GM23248 (cell line): ENCODE measurements around the gene MPHOSPH8. TPM values are rescaled to one million over a fixed set of nuclear protein-coding genes. Genes with fewer than 3 reads are reported as not detected.

Source experiments
- DNase-seq: peaks from one replicate; pipeline ENCODE4 v3.0.0-alpha.2; 2015
- H2AFZ ChIP-seq: fragments of 200-600 bp; sonication (generic); 2 replicates; pipeline ENCODE4 v1.6.1; 2016; ENCODE audit warnings: antibody characterized with exemption
- H3F3A ChIP-seq: fragments of 200-600 bp; sonication (generic); 2 replicates; pipeline ENCODE4 v1.6.1; 2016; ENCODE audit warnings: mild to moderate bottlenecking, antibody characterized with exemption, mixed run types; ENCODE audit not compliant: insufficient read depth
- H3K27ac ChIP-seq: fragments of 200-600 bp; sonication (generic); 2 replicates; pipeline ENCODE4 v1.5.1; 2016; ENCODE audit warnings: mild to moderate bottlenecking
- H3K27me3 ChIP-seq: fragments of 200-600 bp; sonication (generic); replicated peaks from 2 replicates; pipeline ENCODE4 v1.6.1; 2016; ENCODE audit warnings: mild to moderate bottlenecking; ENCODE audit not compliant: insufficient read depth
- H3K36me3 ChIP-seq: fragments of 200-600 bp; sonication (generic); 2 replicates; pipeline ENCODE4 v1.6.1; 2016; ENCODE audit warnings: low read depth, mild to moderate bottlenecking
- H3K4me1 ChIP-seq: fragments of 200-600 bp; sonication (generic); 2 replicates; pipeline ENCODE4 v1.6.1; 2016; ENCODE audit warnings: mild to moderate bottlenecking; ENCODE audit not compliant: insufficient read depth
- H3K4me2 ChIP-seq: fragments of 200-600 bp; sonication (generic); one replicate; pipeline ENCODE4 v1.6.1; 2016; ENCODE audit warnings: mild to moderate bottlenecking; ENCODE audit not compliant: unreplicated experiment
- H3K4me3 ChIP-seq: fragments of 200-600 bp; sonication (generic); 2 replicates; pipeline ENCODE4 v1.5.1; 2016; ENCODE audit warnings: mild to moderate bottlenecking
- H3K79me2 ChIP-seq: fragments of 200-600 bp; sonication (generic); 2 replicates; pipeline ENCODE4 v1.6.1; 2016; ENCODE audit warnings: mild to moderate bottlenecking; ENCODE audit not compliant: insufficient read depth
- H3K9ac ChIP-seq: fragments of 200-600 bp; sonication (generic); 2 replicates; pipeline ENCODE4 v1.6.1; 2016; ENCODE audit warnings: mild to moderate bottlenecking
- H3K9me2 ChIP-seq: fragments of 200-600 bp; sonication (generic); 2 replicates; pipeline ENCODE4 v1.6.1; 2016; ENCODE audit warnings: mixed run types, mild to moderate bottlenecking, moderate library complexity; ENCODE audit not compliant: insufficient read depth
- H3K9me3 ChIP-seq: fragments of 200-600 bp; sonication (generic); one replicate; pipeline ENCODE4 v1.6.1; 2017; ENCODE audit warnings: low read depth
- H4K20me1 ChIP-seq: fragments of 200-600 bp; sonication (generic); 2 replicates; pipeline ENCODE4 v1.6.0; 2016; ENCODE audit not compliant: insufficient read depth
- EZH2 ChIP-seq: fragments of 200-600 bp; sonication (generic); IDR thresholded peaks from 2 replicates; pipeline ENCODE4 v1.6.1; 2018; ENCODE audit warnings: antibody characterized with exemption, mild to moderate bottlenecking; ENCODE audit not compliant: insufficient read depth, poor library complexity, severe bottlenecking
- EZH2phosphoT487 ChIP-seq: fragments of 200-600 bp; sonication (generic); IDR thresholded peaks from 2 replicates; pipeline ENCODE4 v1.6.1; 2018; ENCODE audit warnings: antibody characterized with exemption, moderate library complexity, mild to moderate bottlenecking, low read depth; ENCODE audit not compliant: insufficient read depth
- WGBS, 2 experiments: methylation state at CpG; one replicate each; pipeline ENCODE4 v1.1.6; 2015 to 2017; ENCODE audit warnings: low lambda C conversion rate in 2 of 2, low coverage in 1 of 2; ENCODE audit errors: missing lambda C conversion rate in 2 of 2; 5-methylcytosine and 5-hydroxymethylcytosine counted together
- in situ Hi-C: fragments of 300-500 bp; cut with MboI; formaldehyde crosslinking; loops from 2 replicates; pipeline ENCODE4 v1.15.0; 2020
- polyA plus RNA-seq: library from polyadenylated mRNA; unstranded; fragments of >200 nt; fragmentation: Nextera tagmentation; extraction: Ambion mirVana; gene quantifications from 2 replicates; pipeline ENCODE4 v1.2.1, GENCODE V29; 2016
- total RNA-seq: library from RNA; depleted of rRNA; stranded (reverse); fragments of >200 nt; shearing (Covaris generic); gene quantifications from 2 replicates; pipeline ENCODE4 v1.2.3, GENCODE V29; 2014

MPHOSPH8 gene
- total and polyA plus RNA-seq, 2 experiments from 2014 or later = 11.1 to 15.0 TPM

DNA sequence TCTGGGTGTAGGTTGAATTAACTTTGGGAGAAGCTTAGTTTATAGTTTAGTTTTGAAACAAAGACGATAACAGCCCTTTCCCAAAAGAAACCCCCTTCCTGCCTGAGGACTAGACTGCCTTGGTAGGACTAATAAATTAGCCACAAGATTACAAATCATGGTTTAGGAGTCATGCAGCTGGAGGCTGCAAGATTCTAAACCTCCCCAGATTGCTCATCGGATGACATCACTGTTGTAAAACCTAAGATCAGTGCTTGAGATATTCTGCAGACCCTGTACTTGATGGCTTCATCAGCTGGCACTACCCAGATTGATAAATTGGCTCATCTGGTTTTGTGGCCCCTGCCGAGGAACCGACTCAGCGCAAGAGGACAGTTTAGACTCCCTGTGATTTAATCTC is 35.9 kb upstream of the MPHOSPH8 start:
- no peak for TF ChIP-seq EZH2phosphoT487
- no peak for TF ChIP-seq EZH2
- Histone ChIP-seq H3K4me1 (0 out of 2 replicates have a peak, but pooled peaks cover 7% of the 10 kb centered on the region), H3F3A (no peaks in the 10 kb centered on the region), H3K4me2 (peak overlapping the region; percentile 47), H3K79me2 (0 out of 2 replicates have a peak, but pooled peaks cover under 1% of the 10 kb centered on the region), H3K27me3 (no peaks in the 10 kb centered on the region), H4K20me1 (no peaks in the 10 kb centered on the region), H3K4me3 (no peak overlapping the region), H3K9ac (no peak overlapping the region), H3K9me3 (no peaks in the 10 kb centered on the region), H3K36me3 (no peaks in the 10 kb centered on the region), H2AFZ (peak overlapping the region; percentile 14; the same call in 1 of the 2 replicates), H3K9me2 (no peaks in the 10 kb centered on the region), H3K27ac (no peak overlapping the region)
- 15% methylated on average over 5 of the region's 5 CpGs for WGBS, 2 experiments
- peak; percentile 79 for DNase-seq
- in situ Hi-C loops = no loop called here

DNA sequence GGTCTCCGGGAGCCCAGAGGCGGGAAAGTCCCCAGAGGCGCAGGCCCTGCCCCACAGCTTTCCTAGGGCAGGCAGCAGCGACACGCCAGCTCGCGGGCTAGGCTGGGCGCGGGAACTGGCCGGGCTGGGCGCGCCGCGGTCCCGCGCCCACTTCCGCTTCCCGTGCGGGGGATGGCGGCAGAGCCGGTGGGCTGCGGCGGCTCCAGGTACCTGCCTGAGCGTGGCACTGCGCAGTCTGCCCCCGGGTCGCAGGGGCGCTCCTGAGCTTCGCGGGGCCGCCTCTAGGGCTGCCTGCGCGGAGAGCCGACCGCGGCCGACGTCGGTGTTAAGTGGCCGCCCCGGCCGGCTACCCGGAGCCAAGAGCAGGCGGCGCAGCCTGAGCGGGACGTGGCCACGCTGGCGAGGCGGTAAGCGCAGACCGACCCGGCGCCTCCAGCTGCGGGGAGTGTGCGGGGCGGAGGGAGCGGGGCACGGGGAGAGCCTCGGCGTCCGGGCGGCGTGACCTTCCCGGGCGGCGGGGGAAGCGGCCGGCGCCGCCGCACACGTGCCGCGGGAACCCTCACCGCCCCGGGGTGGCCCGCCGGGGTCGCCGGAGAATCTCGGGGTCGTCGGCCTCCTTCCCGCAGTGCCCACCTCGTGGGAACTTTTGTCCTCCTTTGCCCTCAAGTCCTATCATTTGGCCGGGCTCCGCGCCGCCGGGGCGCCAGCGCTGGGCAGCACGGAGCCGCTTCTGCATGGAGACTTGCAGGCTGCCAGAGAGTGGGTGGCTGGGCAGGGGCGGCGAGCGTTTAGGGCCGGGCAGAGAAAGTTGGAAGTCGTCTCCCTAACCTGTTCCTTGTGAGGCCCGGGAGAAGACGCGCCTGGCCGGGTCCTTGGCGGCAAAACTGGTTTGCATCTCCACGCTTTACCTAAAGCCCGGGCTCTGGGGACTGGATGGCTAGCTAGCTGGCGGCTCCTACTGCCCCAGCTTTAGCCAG is 31.4 kb upstream of the MPHOSPH8 start:
- Histone ChIP-seq H3K9ac (peak overlapping the region; percentile 74), H3K4me2 (peak overlapping the region; percentile 76), H3F3A (no peaks in the 10 kb centered on the region), H4K20me1 (no peaks in the 10 kb centered on the region), H2AFZ (peak overlapping the region; percentile 79), H3K27me3 (no peaks in the 10 kb centered on the region), H3K4me1 (0 out of 2 replicates have a peak, but pooled peaks cover 4% of the 10 kb centered on the region), H3K9me2 (no peaks in the 10 kb centered on the region), H3K36me3 (no peaks in the 10 kb centered on the region), H3K79me2 (0 out of 2 replicates have a peak, but pooled peaks cover 11% of the 10 kb centered on the region), H3K9me3 (no peaks in the 10 kb centered on the region), H3K4me3 (peak overlapping the region; percentile 74), H3K27ac (no peak overlapping the region)
- no peak for TF ChIP-seq EZH2phosphoT487
- no peak for TF ChIP-seq EZH2
- 2 to 3% methylated on average over 61 to 86 of the region's 108 CpGs for WGBS, 2 experiments
- DNase-seq = peak; percentile 74
- in situ Hi-C loops = no loop called here

DNA sequence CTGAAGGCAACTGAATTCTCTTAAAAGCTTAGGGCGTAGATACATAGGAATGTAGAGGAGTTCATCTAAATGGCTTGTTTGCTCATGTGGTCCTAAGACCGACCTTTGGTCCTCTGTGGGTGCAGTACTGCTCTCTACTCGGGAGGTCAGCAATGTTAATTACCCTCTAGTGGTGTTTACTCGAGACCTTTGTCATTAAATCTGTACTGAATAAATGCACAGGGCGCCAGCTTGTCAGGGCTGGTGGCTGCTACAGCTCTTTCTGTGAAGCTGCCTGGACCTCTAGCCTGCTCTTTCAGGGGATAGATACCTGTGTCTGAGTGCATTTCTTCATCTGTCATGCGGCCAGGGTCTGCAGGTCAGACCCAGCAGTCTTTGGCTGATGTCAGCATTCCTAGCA is 29.2 kb upstream of the MPHOSPH8 start:
- H3K4me3 ChIP-seq = no peak overlapping the region
- no peak overlapping the region for H3K4me2 ChIP-seq
- no peak overlapping the region for H3K27ac ChIP-seq
- H3K36me3 ChIP-seq = no peaks in the 10 kb centered on the region
- H3K4me1 ChIP-seq = no peaks in the 10 kb centered on the region
- no peaks in the 10 kb centered on the region for H3K9me3 ChIP-seq
- H3K27me3 ChIP-seq = no peaks in the 10 kb centered on the region
- no peak overlapping the region for H2AFZ ChIP-seq
- no peaks in the 10 kb centered on the region for H3K9me2 ChIP-seq
- in situ Hi-C loops = no loop called here
- H3K79me2 ChIP-seq = peaks cover 20% of the 10 kb centered on the region; the same call in 1 of the 2 replicates
- H3F3A ChIP-seq = no peaks in the 10 kb centered on the region
- 89 to 90% methylated on average over 6 of the region's 6 CpGs for WGBS, 2 experiments
- no peak overlapping the region for H3K9ac ChIP-seq
- DNase-seq = no peak
- no peaks in the 10 kb centered on the region for H4K20me1 ChIP-seq
- no peak for TF ChIP-seq EZH2
- no peak for TF ChIP-seq EZH2phosphoT487

DNA sequence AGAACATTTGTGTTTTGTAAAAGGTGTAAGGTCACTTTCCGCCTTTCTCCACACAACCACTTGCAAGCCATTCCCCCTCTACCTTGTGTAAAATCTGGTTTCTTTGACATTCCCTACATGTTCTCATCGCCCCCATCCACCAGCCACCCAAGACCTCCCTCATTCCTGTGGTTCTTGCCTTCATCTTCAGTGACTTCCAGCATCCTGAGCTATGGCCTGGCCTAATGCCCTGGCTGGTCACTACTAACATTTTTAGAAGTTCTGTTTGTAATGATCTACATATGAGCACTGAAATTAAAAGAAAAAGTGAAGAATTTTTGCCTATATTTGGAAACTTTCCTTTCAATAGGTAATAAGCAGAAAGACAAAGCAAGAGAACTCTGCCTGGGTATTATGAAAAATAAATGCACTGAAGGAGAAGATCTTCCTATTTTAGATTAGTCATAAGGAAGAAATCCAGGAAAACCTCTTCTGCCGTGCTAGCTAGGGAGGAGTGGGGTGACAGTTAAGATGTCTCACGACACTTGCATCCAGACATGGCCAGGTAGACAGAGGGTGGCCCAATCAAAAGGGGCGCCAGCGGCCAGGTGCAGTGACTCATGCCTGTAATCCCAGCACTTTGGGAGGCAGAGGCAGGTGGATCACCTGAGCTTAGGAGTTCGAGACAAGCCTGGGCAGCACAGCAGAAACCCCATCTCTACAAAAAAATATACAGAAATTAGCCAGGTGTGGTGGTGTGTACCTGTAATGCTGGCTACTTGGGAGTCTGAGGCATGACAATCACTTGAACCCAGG is 28.1 kb upstream of the MPHOSPH8 start:
- no peak for DNase-seq
- Histone ChIP-seq H3K27me3 (no peaks in the 10 kb centered on the region), H3K79me2 (peaks cover 27% of the 10 kb centered on the region; the same call in 1 of the 2 replicates), H3K36me3 (no peaks in the 10 kb centered on the region), H3K27ac (no peak overlapping the region), H3F3A (no peaks in the 10 kb centered on the region), H3K4me2 (no peak overlapping the region), H3K9ac (no peak overlapping the region), H3K9me3 (no peaks in the 10 kb centered on the region), H3K4me3 (no peak overlapping the region), H4K20me1 (no peaks in the 10 kb centered on the region), H3K4me1 (no peaks in the 10 kb centered on the region), H3K9me2 (no peaks in the 10 kb centered on the region), H2AFZ (no peak overlapping the region)
- in situ Hi-C loops = no loop called here
- 91 to 92% methylated on average over 7 of the region's 7 CpGs for WGBS, 2 experiments
- TF ChIP-seq EZH2 (no peak), EZH2phosphoT487 (no peak)
